Sigmoid colon (tissue), 3 donors: ENCODE data around the gene NAP1L4.

Experiments used
- CTCF ChIP-seq, 4 experiments: fragments of 450-650 bp in 3 of 4; fragments of 200-600 bp in 1 of 4; IDR thresholded peaks; one replicate each; pipeline ENCODE4 v1.5.1; 2016 to 2019; ENCODE audit warnings: antibody characterized with exemption in 4 of 4, mild to moderate bottlenecking in 3 of 4, moderate library complexity in 2 of 4
- POLR2A ChIP-seq, 2 donors: fragments of 450-650 bp; IDR thresholded peaks; one replicate each; pipeline ENCODE4 v1.6.1; 2016; ENCODE audit warnings: antibody characterized with exemption in 2 of 2, mild to moderate bottlenecking in 2 of 2, moderate library complexity in 2 of 2

- TF ChIP-seq POLR2A (IDR thresholded peaks at IDR 0.05) (no peak), CTCF (IDR thresholded peaks at IDR 0.05) (no peak)
Observed at GRCh38 chr11:2950825-2951224, 41.3 kb downstream of the NAP1L4 start.
